Astrocyte of the hippocampus (primary cell): ENCODE data around the gene C19orf33.
A peak's percentile ranks its signal among the peaks of the same experiment; 100 is the strongest.
"Not testable (repeated sequence)": the region's sequence is repeated elsewhere in the genome, so short reads cannot be mapped to it uniquely, and the experiment has no call there.

Source experiments
- DNase-seq: peaks from one replicate; pipeline ENCODE4 v3.0.0; 2011; ENCODE audit warnings: low read depth, low spot score

C19orf33 gene

DNA sequence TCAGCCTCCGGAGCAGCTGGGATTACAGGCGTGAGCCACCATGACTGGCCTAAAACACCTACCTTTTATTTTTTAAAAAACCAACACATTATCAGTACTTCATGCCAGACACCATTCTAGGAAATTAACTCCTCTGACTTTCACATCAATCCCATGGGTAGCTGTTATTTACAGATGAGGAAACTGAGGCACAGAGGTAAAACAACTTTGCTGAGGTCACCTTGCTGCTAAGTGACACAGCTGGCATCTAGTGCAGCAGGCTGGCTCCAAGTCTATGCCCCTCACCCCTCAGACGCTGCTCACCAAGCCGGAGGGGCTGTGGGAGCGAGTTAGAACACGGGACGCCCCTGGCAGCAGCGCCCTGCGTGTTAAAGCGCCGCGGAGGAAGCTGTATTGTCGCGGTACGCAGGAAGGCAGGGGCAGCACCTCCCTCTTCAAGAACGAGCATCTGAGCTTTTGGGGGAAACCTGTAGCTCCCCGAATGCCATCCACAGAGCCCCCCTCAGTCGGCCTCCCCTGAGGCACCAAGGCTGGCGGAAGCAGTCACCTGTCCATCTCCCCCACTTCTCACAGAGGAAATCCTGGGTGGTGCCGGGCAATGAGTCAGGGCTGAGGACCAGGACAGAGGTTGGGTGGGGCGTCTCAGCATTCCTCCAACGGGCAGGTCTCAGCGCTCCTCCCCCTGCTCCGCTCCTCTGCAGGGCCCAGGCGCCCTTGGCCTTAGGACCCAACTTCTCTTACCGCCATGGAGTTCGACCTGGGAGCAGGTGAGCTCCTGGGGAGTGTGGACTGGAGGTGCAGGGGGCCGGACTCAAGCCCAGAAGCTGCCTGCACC, at the start of gene C19orf33:
TSS of gene C19orf33 (plus strand) at position 735 of the 835 bp plus-strand sequence. CDS start at position 746, 11 bp downstream.
- DNase-seq: peak; percentile 57

DNA sequence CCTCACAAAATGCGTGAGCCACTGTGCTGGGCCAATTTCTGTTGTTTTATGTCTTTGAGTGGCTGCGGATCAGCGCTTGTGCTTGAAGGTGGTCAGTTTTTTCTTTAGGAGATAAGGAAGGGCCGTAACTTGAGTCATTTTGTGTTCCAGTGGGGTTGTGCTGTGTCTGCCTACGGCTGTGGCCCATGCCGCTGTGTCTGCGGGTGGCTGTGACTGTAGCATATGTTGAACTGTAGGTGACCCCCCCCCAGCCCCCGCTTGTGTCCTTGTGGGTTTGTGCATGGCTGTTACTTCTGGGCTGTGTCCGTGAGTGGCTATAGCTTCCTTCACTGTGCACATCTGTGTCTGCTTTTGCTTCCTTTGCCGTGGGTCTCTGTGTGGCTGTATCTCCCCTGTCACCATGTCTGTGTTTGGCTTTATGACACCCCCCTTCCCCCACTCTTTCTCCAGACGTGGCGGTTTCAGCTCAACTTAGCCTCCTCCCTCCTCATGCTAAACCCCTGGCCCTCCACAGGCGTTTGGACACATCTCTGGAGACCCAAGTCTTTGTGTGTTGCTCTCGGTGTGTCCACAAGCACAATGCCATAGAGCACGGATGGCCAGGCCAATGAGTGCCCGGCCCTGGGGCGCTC, 48.6 kb upstream of the C19orf33 start:
- no peak for DNase-seq

DNA sequence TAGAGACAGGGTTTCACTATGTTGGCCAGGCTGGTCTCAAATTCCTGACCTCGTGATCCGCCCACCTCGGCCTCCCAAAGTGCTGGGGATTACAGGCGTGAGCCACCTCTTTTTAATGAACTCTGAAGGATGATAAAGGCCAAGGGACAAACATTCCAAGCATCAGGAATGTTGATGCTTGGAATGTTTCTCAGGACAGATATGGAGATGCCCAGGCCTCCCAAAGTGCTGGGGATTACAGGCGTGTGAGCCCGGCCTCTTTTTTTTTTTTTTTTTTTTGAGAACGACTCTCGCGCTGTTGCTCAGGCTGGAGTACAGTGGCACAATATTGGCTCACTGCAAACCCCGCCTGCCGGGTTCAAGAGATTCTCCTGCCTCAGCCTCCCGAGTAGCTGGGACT, 42.1 kb upstream of the C19orf33 start:
- DNase-seq: not testable (repeated sequence)

- no peak for DNase-seq
These were observed 41.3 kb upstream of the C19orf33 start for GRCh38 chr19:38262585-38263268.

DNA sequence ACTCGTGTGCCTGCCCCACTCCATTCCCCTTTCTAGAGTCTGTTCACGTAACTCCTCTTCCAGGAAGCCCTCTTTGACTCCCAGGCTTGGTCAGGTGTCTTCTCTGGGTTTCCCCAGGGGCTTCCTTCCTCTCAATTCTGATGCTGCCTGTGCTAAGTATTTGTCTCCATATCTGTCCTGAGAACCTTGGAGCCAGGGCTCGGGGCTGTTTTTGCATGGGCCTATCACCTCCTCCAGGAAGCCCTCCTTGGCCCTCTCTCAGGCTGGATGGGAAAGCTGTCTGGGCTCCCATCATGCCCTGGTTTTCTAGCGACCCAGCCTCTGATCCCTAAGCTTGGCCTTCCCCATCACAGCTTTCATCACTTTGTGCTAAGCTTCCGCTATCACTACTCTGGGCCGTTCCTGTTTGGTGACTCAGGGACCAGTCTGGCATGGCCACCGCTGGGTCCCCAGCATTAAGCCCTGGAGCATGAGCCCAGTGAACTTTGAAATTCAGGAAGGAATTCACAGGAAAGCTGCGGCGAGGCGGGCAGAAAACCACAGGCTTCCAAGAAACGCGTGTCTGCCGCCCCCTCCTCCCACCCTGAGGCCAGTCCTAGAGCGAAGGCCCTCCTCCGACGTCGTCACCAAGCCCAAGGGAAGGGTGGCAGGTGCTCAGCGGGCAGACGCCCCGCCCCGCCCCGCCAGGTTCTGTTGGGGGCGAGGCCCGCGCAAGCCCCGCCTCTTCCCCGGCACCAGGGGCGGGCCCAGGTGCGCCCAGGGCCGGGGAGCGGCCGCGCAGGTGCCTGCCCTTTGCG, 40.2 kb upstream of the C19orf33 start:
- peak; percentile 91 for DNase-seq

DNA sequence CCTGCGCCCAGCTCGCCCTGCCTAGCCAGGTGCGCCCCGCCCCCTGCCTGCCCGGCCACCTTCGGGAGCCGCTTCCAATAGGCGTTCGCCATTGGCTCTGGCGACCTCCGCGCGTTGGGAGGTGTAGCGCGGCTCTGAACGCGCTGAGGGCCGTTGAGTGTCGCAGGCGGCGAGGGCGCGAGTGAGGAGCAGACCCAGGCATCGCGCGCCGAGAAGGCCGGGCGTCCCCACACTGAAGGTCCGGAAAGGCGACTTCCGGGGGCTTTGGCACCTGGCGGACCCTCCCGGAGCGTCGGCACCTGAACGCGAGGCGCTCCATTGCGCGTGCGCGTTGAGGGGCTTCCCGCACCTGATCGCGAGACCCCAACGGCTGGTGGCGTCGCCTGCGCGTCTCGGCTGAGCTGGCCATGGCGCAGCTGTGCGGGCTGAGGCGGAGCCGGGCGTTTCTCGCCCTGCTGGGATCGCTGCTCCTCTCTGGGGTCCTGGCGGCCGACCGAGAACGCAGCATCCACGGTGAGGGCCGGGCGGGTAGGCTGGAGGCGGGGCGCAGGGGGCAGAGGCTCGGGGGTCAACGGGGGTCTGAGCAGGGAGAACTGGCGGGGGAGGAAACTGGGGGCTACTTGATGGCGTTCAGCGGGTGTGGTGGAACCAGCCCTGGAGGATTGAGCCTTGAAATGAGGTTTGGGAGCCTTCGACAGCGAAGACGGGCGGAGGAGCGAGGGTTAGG, 39.4 kb upstream of the C19orf33 start, which contains the start of gene SPINT2:
TSS of gene SPINT2 (plus strand) at position 88 of the 727 bp plus-strand sequence. CDS start at position 408, 320 bp downstream.
- peak; percentile 47 for DNase-seq

GRCh38 chr19:38265213-38265861, 38.7 kb upstream of the C19orf33 start:
- DNase-seq: no peak

DNA sequence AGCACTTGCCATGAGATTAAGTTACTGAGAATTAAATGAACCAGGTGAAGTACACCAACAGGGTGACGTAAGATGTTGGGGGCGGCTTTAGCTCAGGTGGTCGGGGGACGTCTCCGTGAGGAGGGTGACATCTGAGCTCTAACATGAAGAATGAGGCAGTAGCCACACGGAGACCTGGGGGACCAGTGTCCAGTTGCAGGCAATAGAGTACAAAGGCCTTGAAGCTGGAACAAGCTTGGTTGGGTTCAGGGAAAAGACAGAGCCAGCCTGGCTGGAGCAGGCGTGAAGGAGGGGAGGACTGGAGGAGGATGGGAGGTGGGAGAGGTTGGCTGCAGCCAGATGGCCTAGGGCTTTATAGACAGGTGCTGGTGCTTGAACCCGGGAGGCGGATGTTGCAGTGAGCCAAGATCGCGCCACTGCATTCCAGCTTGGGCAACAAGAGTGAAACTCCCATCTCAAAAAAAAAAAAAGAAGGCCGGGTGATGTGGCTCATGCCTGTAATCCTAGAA, 38.1 kb upstream of the C19orf33 start:
- no peak for DNase-seq

DNA sequence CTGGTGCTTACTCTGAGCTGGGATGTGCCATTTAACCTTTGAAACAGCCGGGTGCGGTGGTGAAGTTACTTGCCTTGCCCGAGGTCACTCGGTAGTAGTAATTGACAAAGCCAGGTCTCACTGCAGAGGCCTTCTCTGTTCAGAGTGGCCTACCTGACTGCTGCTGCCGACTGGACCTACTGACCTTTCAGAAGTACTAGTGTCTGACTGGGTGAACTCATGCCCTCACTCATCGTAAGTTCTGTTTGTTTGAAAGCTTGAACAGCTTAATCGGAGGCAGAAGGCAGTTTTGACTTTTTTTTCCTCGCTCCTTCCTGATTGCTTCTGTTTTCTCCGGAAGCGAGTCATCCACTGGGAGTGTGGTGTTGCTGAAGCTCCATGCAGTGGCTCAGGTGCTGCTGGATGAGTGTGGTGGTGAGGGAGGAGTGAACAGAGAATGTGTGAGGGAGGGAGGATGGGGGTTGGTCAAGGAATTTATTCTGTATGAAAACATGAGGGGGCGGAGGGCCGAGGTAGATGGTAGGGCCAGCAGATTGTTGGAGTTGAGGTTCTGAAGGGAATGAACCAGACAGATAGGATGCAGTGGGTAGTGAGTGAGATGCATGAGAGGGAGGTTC, 37.0 kb upstream of the C19orf33 start:
- DNase-seq: peak; percentile 62

- no peak for DNase-seq
These were observed 36.1 kb upstream of the C19orf33 start for GRCh38 chr19:38267761-38268483.

DNA sequence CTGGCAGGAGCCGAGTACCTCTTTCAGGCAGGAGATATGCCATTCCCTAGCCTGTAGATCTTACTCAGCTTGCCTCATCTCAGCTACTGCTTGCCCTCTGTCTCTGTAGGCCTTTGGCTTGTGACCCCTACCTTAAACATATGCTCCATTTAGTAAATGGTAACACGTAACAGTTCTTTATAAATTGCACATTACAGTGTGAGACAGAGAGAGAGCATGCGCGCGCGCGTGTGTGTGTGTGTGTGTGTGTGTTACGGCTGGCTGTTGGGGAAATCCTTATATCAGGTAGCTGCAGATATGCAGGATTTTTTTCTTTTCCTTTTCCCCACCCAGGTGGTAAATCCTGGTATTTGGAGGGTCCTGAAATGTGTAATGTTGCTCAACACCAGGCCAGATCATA, 35.5 kb upstream of the C19orf33 start:
- DNase-seq: no peak

DNA sequence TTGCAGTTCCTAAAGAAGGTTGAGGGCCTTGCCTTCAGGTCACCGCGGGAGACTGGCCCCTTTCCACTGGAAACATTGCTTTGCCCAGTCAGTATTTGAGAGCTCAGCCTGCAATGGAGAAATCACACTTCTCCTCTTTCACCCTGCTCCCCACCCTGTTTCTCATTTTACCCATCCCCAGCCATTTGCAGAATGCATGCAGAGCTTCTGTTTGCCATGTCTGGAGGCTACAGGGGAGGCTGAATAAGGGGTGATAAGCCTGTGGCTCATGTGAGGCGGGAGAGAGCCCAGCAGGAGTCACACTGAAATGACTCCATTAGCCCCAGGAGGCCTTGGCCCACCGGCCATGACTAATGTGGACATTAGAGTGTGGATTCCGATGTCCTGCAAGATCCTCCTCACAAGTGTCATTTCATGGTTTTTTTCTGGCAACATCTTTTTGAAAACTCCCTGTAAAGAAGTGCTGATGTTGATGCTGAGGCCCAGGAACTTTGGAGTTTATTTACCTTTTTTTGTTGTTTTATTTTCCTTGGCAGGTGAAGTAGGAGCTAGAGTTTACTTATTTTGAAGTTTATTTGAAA, 33.4 kb upstream of the C19orf33 start:
- no peak for DNase-seq

DNA sequence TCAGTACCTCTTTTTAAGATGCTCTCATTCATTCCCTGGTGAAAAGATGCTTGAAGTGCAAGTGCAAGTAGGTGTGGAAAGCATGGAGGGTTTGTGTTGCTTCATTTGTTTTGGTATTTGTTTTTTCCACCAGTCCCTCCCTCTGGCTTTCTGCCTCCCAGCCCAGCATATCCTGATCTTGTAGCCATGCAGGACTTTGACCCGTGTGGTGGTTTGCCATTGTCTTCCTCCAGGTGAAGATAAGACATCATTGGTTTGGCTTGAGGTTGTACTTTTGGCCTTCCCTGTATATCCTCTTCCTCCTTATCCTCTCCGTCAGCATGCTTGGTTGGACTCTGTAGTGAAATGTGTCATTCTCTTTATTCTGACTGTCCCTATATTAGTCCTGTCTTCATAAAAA, 30.6 kb upstream of the C19orf33 start:
- no peak for DNase-seq

GRCh38 chr19:38274739-38275138, 29.3 kb upstream of the C19orf33 start:
- no peak for DNase-seq

- DNase-seq: no peak
These were observed 27.0 kb upstream of the C19orf33 start for GRCh38 chr19:38276942-38277517.

GRCh38 chr19:38277549-38277948, 26.5 kb upstream of the C19orf33 start:
- no peak for DNase-seq

DNA sequence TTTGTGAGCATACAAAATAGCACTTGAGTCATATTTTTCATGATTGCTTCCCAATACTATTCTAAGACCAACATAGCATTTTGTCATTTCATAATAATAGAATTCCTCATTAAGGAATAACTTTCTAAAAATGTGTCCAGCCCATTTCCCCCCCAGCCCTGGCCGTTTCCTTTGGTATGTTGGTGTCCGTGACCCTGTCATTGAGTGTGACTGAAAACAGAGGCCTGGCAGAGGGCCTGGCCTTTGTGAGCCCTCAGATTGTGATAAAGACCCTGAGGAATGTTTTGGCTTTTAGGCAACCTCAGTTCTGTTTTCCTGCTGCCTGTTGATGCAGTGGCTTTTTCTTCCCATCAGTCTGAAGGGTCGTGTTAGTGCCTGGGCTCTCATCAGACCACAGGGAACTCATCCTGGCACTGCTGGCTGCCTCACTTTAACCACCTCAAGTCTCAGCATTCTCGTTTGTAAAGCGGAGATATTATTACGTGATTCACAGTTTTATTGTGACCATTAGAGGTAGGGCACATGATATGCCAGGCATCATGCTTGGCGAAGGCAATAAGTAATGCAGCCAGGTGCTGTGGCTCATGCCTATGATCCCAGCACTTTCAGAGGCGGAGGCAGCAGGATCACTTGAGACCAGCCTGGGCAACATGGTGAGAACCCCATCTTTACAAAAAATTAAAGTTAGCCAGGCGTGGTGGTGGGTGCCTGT, 25.9 kb upstream of the C19orf33 start:
- DNase-seq: peak; percentile 73

- DNase-seq: no peak
These were observed 25.3 kb upstream of the C19orf33 start for GRCh38 chr19:38278751-38279150.
